ENCODE data around the gene MTR. TPM values are rescaled to one million over a fixed set of nuclear protein-coding genes. Genes with fewer than 3 reads are reported as not detected.

Gene MTR
- total RNA-seq, 4 donors from 2014 or later, result 24.9 to 38.0 (median 30.8) TPM

- ATAC-seq (ENCODE audit: low FRiP score) (no peak), DNase-seq (ENCODE audit: low spot score) (no peak)
- TF ChIP-seq CTCF (IDR thresholded peaks at IDR 0.05), result no peak
These were observed 43.2 kb upstream of the MTR start for GRCh38 chr1:236751935-236752334.

- no peak for ATAC-seq (ENCODE audit: low FRiP score)
These were observed 41.6 kb upstream of the MTR start for GRCh38 chr1:236753516-236753915.

GRCh38 chr1:236753964-236754363 lies 41.1 kb upstream of the MTR start:
- no peak for ATAC-seq (ENCODE audit: low FRiP score)
- no peak for TF ChIP-seq CTCF (IDR thresholded peaks at IDR 0.05)
- DNase-seq (ENCODE audit: low spot score), result no peak

More at GRCh38 chr1:236753516-236753915, 41.6 kb upstream of the MTR start:
- no peak for DNase-seq (ENCODE audit: low spot score)
- TF ChIP-seq CTCF (IDR thresholded peaks at IDR 0.05), result no peak

- no peak for TF ChIP-seq CTCF (IDR thresholded peaks at IDR 0.05)
- DNase-seq (ENCODE audit: low spot score) (no peak), ATAC-seq (ENCODE audit: low FRiP score) (no peak)
These were observed 40.4 kb upstream of the MTR start for GRCh38 chr1:236754525-236755210.

GRCh38 chr1:236757640-236758039 lies 37.5 kb upstream of the MTR start:
- DNase-seq (ENCODE audit: low spot score) (no peak), ATAC-seq (ENCODE audit: low FRiP score) (no peak)
- TF ChIP-seq CTCF (IDR thresholded peaks at IDR 0.05), result no peak

GRCh38 chr1:236759252-236759859 lies 35.7 kb upstream of the MTR start:
- no peak for DNase-seq (ENCODE audit: low spot score)
- ATAC-seq (ENCODE audit: low FRiP score), result no peak
- no peak for TF ChIP-seq CTCF (IDR thresholded peaks at IDR 0.05)

GRCh38 chr1:236760480-236760879 lies 34.6 kb upstream of the MTR start:
- ATAC-seq (ENCODE audit: low FRiP score) (no peak), DNase-seq (ENCODE audit: low spot score) (no peak)
- TF ChIP-seq CTCF (IDR thresholded peaks at IDR 0.05), result no peak

Data from omental fat pad (tissue), 4 donors.